Measurements from ENCODE around the gene ALDH1A1.

DNA sequence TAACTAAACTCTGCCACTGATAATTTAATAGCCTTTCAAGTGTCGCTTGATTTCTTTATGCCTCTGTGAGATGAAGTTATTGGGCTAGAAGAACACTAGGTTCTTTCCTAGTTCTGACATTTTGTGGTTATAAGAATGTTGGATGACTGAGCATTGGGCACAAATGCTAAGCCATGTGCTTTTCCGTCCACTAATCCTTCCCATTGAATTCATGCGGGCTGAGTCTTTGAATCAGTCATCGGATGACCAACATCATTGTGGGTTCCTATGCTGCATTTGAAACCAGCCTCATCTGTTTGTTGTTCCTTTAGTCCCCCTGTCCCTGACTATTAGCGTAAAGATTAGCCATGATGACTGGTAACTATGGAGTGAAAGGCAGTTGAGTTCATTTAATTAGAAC is 58.5 kb downstream of the ALDH1A1 start:
- TF ChIP-seq JUN (IDR thresholded peaks at IDR 0.05; ENCODE audit: borderline replicate concordance, insufficient read depth, insufficient read length, low read depth) = no peak
- no peak for TF ChIP-seq POLR2A (IDR thresholded peaks at IDR 0.05; ENCODE audit: low read depth, low read length)
